HL-60/S4 treated with retinoic acid at 250 ng/mL for 4 days and 3 days (cell line): ENCODE results near the gene TFF1.

Experiments
- in situ Hi-C: fragments of 300-500 bp; cut with MboI; formaldehyde crosslinking; loops from 2 replicates; pipeline ENCODE4 v1.7.0; 2022; ENCODE audit warnings: low sequenced_read_pairs

The TFF1 gene

GRCh38 chr21:42346866-42347600, 19.3 kb downstream of the TFF1 start:
- in situ Hi-C loops = no loop called here

- in situ Hi-C loops = no loop called here
Measured at GRCh38 chr21:42346441-42346840, 19.9 kb downstream of the TFF1 start.

- in situ Hi-C loops = no loop called here
Measured at GRCh38 chr21:42344631-42345030, 21.7 kb downstream of the TFF1 start.

- in situ Hi-C loops = no loop called here
Measured at GRCh38 chr21:42343963-42344510, 22.3 kb downstream of the TFF1 start.

- in situ Hi-C loops = no loop called here
Measured at GRCh38 chr21:42343556-42343955, 22.8 kb downstream of the TFF1 start.

GRCh38 chr21:42343101-42343500, 23.2 kb downstream of the TFF1 start:
- in situ Hi-C loops = no loop called here

GRCh38 chr21:42341776-42342542, 24.4 kb downstream of the TFF1 start:
- in situ Hi-C loops = no loop called here

GRCh38 chr21:42340187-42341050, 25.9 kb downstream of the TFF1 start:
- in situ Hi-C loops = no loop called here

- in situ Hi-C loops = no loop called here
Measured at GRCh38 chr21:42338729-42339715, 27.3 kb downstream of the TFF1 start.

GRCh38 chr21:42337830-42338728, 28.3 kb downstream of the TFF1 start:
- in situ Hi-C loops = no loop called here

GRCh38 chr21:42337276-42337675, 29.1 kb downstream of the TFF1 start:
- in situ Hi-C loops = no loop called here

GRCh38 chr21:42336054-42336453, 30.3 kb downstream of the TFF1 start:
- in situ Hi-C loops = no loop called here

- in situ Hi-C loops = no loop called here
Measured at GRCh38 chr21:42332557-42333317, 33.6 kb downstream of the TFF1 start.

- in situ Hi-C loops = no loop called here
Measured at GRCh38 chr21:42331660-42332059, 34.7 kb downstream of the TFF1 start.

GRCh38 chr21:42330380-42331371, 35.7 kb downstream of the TFF1 start:
- in situ Hi-C loops = no loop called here

GRCh38 chr21:42324896-42325295, 41.4 kb downstream of the TFF1 start:
- in situ Hi-C loops = no loop called here

- in situ Hi-C loops = no loop called here
Measured at GRCh38 chr21:42321845-42322244, 44.5 kb downstream of the TFF1 start.
